Measurements from ENCODE around the gene REC8. TPM values are rescaled to one million over a fixed set of nuclear protein-coding genes. Genes with fewer than 3 reads are reported as not detected.

The REC8 gene
- total and polyA plus RNA-seq, 2 of the 13 experiments (the other 11 are each of a cell fraction or from before 2014, with no cell fraction given) = 3.4 to 14.7 TPM

- peak; percentile 86; the same call in 1 of the 2 replicates for TF ChIP-seq ZNF512 (CRISPR knock-in tag; IDR thresholded peaks at IDR 0.05)
- peak; percentile 100 for TF ChIP-seq ZNF574 (CRISPR knock-in tag; IDR thresholded peaks at IDR 0.05)
- TF ChIP-seq, protein P1, sequence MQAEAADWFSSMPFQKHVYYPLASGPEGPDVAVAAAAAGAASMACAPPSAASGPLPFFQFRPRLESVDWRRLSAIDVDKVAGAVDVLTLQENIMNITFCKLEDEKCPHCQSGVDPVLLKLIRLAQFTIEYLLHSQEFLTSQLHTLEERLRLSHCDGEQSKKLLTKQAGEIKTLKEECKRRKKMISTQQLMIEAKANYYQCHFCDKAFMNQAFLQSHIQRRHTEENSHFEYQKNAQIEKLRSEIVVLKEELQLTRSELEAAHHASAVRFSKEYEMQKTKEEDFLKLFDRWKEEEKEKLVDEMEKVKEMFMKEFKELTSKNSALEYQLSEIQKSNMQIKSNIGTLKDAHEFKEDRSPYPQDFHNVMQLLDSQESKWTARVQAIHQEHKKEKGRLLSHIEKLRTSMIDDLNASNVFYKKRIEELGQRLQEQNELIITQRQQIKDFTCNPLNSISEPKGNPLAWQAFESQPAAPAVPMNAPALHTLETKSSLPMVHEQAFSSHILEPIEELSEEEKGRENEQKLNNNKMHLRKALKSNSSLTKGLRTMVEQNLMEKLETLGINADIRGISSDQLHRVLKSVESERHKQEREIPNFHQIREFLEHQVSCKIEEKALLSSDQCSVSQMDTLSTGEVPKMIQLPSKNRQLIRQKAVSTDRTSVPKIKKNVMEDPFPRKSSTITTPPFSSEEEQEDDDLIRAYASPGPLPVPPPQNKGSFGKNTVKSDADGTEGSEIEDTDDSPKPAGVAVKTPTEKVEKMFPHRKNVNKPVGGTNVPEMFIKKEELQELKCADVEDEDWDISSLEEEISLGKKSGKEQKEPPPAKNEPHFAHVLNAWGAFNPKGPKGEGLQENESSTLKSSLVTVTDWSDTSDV (CRISPR knock-in tag; IDR thresholded peaks at IDR 0.05) = peak; percentile 96
- peak; percentile 91 for TF ChIP-seq HDAC2 (CRISPR knock-in tag; IDR thresholded peaks at IDR 0.05)
- no peak for TF ChIP-seq GABPA (IDR thresholded peaks at IDR 0.05; ENCODE audit: low read depth, low read length)
- no peak for TF ChIP-seq GABPA (CRISPR knock-in tag; IDR thresholded peaks at IDR 0.05; ENCODE audit: low read depth)
- peak; percentile 92 for TF ChIP-seq HHEX (CRISPR knock-in tag; IDR thresholded peaks at IDR 0.05)
- peak; percentile 98 for TF ChIP-seq ZNF792 (CRISPR knock-in tag; IDR thresholded peaks at IDR 0.05)
- peak; percentile 95 for TF ChIP-seq CENPT (CRISPR knock-in tag; IDR thresholded peaks at IDR 0.05; ENCODE audit: low read depth)
- no peak for TF ChIP-seq ZNF44 (CRISPR knock-in tag; IDR thresholded peaks at IDR 0.05)
- peak; percentile 31; the same call in 1 of the 2 replicates for TF ChIP-seq ONECUT2 (CRISPR knock-in tag; IDR thresholded peaks at IDR 0.05)
- peak; percentile 99 for TF ChIP-seq ZHX1 (CRISPR knock-in tag; IDR thresholded peaks at IDR 0.05; ENCODE audit: low read depth)
- TF ChIP-seq AKAP8 (CRISPR knock-in tag; IDR thresholded peaks at IDR 0.05) = peak; percentile 98
- TF ChIP-seq RFXAP (CRISPR knock-in tag; IDR thresholded peaks at IDR 0.05; ENCODE audit: borderline replicate concordance) = peak; percentile 98
- no peak for TF ChIP-seq PHF20 (CRISPR knock-in tag; IDR thresholded peaks at IDR 0.05)
- TF ChIP-seq ZMAT3 (CRISPR knock-in tag; conservative IDR thresholded peaks at IDR 0.05) = peak; percentile 97
- TF ChIP-seq ZNF3 (CRISPR knock-in tag; IDR thresholded peaks at IDR 0.05) = peak; percentile 78
These were observed 43.8 kb downstream of the REC8 start, which contains the start of gene MDP1 (continued) for GRCh38 chr14:24215495-24216344.

Measured in HepG2 (cell line).